ENCODE results near the gene CTSH. TPM values are rescaled to one million over a fixed set of nuclear protein-coding genes. Genes with fewer than 3 reads are reported as not detected.

The CTSH gene
- total RNA-seq, 1 experiment from 2014 or later, result 146 TPM

DNA sequence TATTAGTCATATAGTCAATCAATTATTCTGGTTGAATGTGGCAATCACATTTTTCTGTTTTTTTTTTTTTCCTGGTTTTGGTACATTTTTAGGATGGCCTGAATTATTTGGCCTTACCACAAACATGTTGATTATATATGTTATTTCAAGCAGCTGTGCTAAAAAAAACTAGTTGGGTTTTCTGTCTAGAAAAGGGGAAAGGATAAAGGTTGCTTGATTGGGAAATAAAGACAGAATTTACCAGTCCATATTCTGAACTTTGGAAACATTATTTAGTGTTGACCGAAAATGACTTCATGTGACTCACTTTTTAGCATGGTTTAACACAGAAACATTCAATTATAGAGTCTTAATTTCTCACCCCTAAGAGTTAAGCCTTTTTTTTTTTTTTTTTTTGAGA, 64.0 kb downstream of the CTSH start:
- no TSS peak for BruUV-seq (replicated peaks)
- TF ChIP-seq EZH2phosphoT487 (IDR thresholded peaks at IDR 0.05; ENCODE audit: borderline replicate concordance, low read length), result no peak
- no peak for TF ChIP-seq EZH2 (IDR thresholded peaks at IDR 0.05; ENCODE audit: low read length, unreplicated experiment)
- TF ChIP-seq, protein P1, sequence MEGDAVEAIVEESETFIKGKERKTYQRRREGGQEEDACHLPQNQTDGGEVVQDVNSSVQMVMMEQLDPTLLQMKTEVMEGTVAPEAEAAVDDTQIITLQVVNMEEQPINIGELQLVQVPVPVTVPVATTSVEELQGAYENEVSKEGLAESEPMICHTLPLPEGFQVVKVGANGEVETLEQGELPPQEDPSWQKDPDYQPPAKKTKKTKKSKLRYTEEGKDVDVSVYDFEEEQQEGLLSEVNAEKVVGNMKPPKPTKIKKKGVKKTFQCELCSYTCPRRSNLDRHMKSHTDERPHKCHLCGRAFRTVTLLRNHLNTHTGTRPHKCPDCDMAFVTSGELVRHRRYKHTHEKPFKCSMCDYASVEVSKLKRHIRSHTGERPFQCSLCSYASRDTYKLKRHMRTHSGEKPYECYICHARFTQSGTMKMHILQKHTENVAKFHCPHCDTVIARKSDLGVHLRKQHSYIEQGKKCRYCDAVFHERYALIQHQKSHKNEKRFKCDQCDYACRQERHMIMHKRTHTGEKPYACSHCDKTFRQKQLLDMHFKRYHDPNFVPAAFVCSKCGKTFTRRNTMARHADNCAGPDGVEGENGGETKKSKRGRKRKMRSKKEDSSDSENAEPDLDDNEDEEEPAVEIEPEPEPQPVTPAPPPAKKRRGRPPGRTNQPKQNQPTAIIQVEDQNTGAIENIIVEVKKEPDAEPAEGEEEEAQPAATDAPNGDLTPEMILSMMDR (conservative IDR thresholded peaks at IDR 0.05; ENCODE audit: low read depth, low read length), result no peak

DNA sequence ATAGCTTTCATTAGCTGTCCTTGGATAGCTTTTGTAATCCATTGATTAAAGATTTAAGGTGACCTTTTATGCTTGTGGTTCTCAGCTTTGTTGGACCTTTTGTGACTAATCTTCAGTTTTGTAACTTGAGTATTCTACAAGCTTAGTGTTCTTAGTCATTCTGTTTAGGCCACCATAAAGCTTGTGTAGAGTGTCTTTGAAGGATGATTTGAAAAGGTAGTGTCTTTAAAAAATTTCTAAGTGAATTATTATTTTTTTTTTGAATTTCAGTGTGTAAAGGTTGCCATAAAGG, 64.7 kb downstream of the CTSH start:
- BruUV-seq (replicated peaks), result no TSS peak
- Histone ChIP-seq H3F3A (ENCODE audit: low read length, unreplicated experiment) (no peaks in the 10 kb centered on the region), H3K36me3 (ENCODE audit: low read depth, low read length) (peaks cover 43% of the 10 kb centered on the region), H3K4me1 (ENCODE audit: insufficient read depth, low read length) (peaks cover 42% of the 10 kb centered on the region), H4K20me1 (ENCODE audit: low read length) (peaks cover 95% of the 10 kb centered on the region), H3K9me2 (replicated peaks; ENCODE audit: low read length) (no peaks in the 10 kb centered on the region), H3K4me3 (ENCODE audit: low read length) (no peak overlapping the region), H3K27me3 (ENCODE audit: low read length) (no peaks in the 10 kb centered on the region), H3K4me2 (ENCODE audit: low read length) (peak overlapping the region; percentile 2; the same call in 1 of the 2 replicates), H3K9ac (ENCODE audit: low read length) (no peak overlapping the region), H3K9me3 (ENCODE audit: low read length) (no peaks in the 10 kb centered on the region), H3K79me2 (ENCODE audit: low read length) (peaks cover 100% of the 10 kb centered on the region), H3K27ac (ENCODE audit: low read length) (no peak overlapping the region), H2AFZ (ENCODE audit: low read length) (no peak overlapping the region)
- peak; percentile 52 for DNase-seq
- intact Hi-C loops (cut with micrococcal nuclease), result no loop called here
- peak; percentile 65 for ATAC-seq
- no peak for TF ChIP-seq EZH2phosphoT487 (IDR thresholded peaks at IDR 0.05; ENCODE audit: borderline replicate concordance, low read length)
- ChIA-PET CTCF (interaction anchor here (0.7 kb wide), 1 partner anchor 99 kb away, joined by 3 read pairs; no protein-coding TSS in a partner anchor), POLR2A (ENCODE audit: unreplicated experiment) (interaction anchor here (0.7 kb wide), 1 partner anchor 256 kb away, joined by 8 read pairs; no protein-coding TSS in a partner anchor)

More for the DNA sequence above, 64.0 kb downstream of the CTSH start:
- no peaks in the 10 kb centered on the region for H3K9me2 ChIP-seq (replicated peaks; ENCODE audit: low read length)
- no peak for ATAC-seq
- H3K9me3 ChIP-seq (ENCODE audit: low read length), result no peaks in the 10 kb centered on the region
- ChIA-PET POLR2A (ENCODE audit: unreplicated experiment) (no interaction called here), CTCF (interaction anchor here (0.7 kb wide), 1 partner anchor 99 kb away, joined by 3 read pairs; no protein-coding TSS in a partner anchor)
- peaks cover 38% of the 10 kb centered on the region for H3K4me1 ChIP-seq (ENCODE audit: insufficient read depth, low read length)
- H4K20me1 ChIP-seq (ENCODE audit: low read length), result peaks cover 95% of the 10 kb centered on the region
- H3F3A ChIP-seq (ENCODE audit: low read length, unreplicated experiment), result peaks cover 1% of the 10 kb centered on the region
- peaks cover 100% of the 10 kb centered on the region for H3K79me2 ChIP-seq (ENCODE audit: low read length)
- H2AFZ ChIP-seq (ENCODE audit: low read length), result no peak overlapping the region
- no peak overlapping the region for H3K4me2 ChIP-seq (ENCODE audit: low read length)
- no peak for DNase-seq
- no peak overlapping the region for H3K4me3 ChIP-seq (ENCODE audit: low read length)
- no peaks in the 10 kb centered on the region for H3K27me3 ChIP-seq (ENCODE audit: low read length)
- peaks cover 49% of the 10 kb centered on the region for H3K36me3 ChIP-seq (ENCODE audit: low read depth, low read length)
- intact Hi-C loops (cut with micrococcal nuclease), result no loop called here
- H3K27ac ChIP-seq (ENCODE audit: low read length), result no peak overlapping the region
- no peak overlapping the region for H3K9ac ChIP-seq (ENCODE audit: low read length)

DNA sequence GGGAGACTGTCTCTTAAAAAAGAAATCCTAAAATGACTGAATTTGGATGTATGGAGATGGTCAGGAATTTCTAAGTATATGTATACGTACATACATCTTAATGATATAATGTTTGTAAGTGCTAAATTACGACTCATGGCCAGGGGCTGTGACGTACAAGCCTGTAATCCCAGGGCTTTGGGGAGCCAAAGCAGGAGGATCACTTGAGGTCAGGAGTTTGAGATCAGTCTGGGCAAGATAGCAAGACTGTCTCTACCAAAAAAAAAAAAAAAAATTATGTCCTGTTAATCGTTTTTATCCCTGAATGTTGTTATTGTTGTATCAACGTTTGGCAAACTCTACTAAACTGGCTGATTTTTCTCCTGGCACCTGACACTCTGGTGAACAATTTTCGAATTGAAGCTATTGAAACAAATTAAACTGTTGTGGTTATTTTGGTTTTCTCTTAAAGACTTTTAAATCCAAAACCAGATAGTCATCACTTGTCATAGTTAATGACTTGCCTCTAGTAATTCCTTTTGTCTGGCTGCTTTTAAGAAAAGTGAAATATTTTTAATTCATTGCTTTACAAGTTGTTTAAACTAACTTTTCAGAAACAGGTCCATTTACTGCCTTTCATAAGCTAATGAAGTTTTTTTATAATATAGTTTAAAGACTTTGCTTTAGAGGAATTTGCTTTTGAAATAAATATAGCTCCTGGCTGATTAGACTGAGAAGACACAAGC, 65.2 kb downstream of the CTSH start:
- Histone ChIP-seq H2AFZ (ENCODE audit: low read length) (no peak overlapping the region), H3K27me3 (ENCODE audit: low read length) (no peaks in the 10 kb centered on the region), H4K20me1 (ENCODE audit: low read length) (peaks cover 95% of the 10 kb centered on the region), H3K27ac (ENCODE audit: low read length) (no peak overlapping the region), H3K9me2 (replicated peaks; ENCODE audit: low read length) (no peaks in the 10 kb centered on the region), H3K36me3 (ENCODE audit: low read depth, low read length) (peaks cover 38% of the 10 kb centered on the region), H3K9me3 (ENCODE audit: low read length) (no peaks in the 10 kb centered on the region), H3K4me2 (ENCODE audit: low read length) (peak overlapping the region; percentile 2; the same call in 1 of the 2 replicates), H3K4me3 (ENCODE audit: low read length) (no peak overlapping the region), H3K4me1 (ENCODE audit: insufficient read depth, low read length) (peaks cover 47% of the 10 kb centered on the region), H3K9ac (ENCODE audit: low read length) (no peak overlapping the region), H3K79me2 (ENCODE audit: low read length) (peaks cover 100% of the 10 kb centered on the region), H3F3A (ENCODE audit: low read length, unreplicated experiment) (no peaks in the 10 kb centered on the region)
- POLR2A ChIA-PET (ENCODE audit: unreplicated experiment), result interaction anchor here (0.6 to 0.7 kb wide), 2 partner anchors 56 to 257 kb away, joined by 4 to 8 read pairs; no protein-coding TSS in a partner anchor
- BruUV-seq (replicated peaks), result no TSS peak
- intact Hi-C loops (cut with micrococcal nuclease), result no loop called here
- CTCF ChIA-PET, result no interaction called here
- ATAC-seq (no peak), DNase-seq (no peak)
- TF ChIP-seq, protein P1 (conservative IDR thresholded peaks at IDR 0.05; ENCODE audit: low read depth, low read length), result no peak
- TF ChIP-seq EZH2 (IDR thresholded peaks at IDR 0.05; ENCODE audit: low read length, unreplicated experiment) (no peak), EZH2phosphoT487 (IDR thresholded peaks at IDR 0.05; ENCODE audit: borderline replicate concordance, low read length) (no peak)
